GM10266 (cell line): ENCODE measurements around the gene CDHR3.
"Not testable (repeated sequence)": the region's sequence is repeated elsewhere in the genome, so short reads cannot be mapped to it uniquely, and the experiment has no call there.

Source experiments
- DNase-seq: peaks from one replicate; pipeline ENCODE4 v3.0.0; 2012; ENCODE audit errors: extremely low spot score
- CTCF ChIP-seq: IDR thresholded peaks from 2 replicates; pipeline ENCODE4 v1.5.1; 2012; ENCODE audit warnings: mild to moderate bottlenecking, low read depth; ENCODE audit not compliant: control insufficient read depth, insufficient read depth; ENCODE audit errors: missing control alignments

The CDHR3 gene

GRCh38 chr7:105996860-105997737 is 34.0 kb downstream of the CDHR3 start:
- no peak for DNase-seq
- TF ChIP-seq CTCF: no peak

- no peak for TF ChIP-seq CTCF
- no peak for DNase-seq
Observed at GRCh38 chr7:105999256-105999655, 36.2 kb downstream of the CDHR3 start.

GRCh38 chr7:106001196-106001595 is 38.1 kb downstream of the CDHR3 start:
- no peak for DNase-seq
- TF ChIP-seq CTCF: no peak

GRCh38 chr7:106001886-106002285 is 38.8 kb downstream of the CDHR3 start:
- TF ChIP-seq CTCF: no peak
- no peak for DNase-seq

GRCh38 chr7:106003525-106004064 is 40.5 kb downstream of the CDHR3 start:
- DNase-seq: no peak
- TF ChIP-seq CTCF: no peak

- DNase-seq: no peak
- TF ChIP-seq CTCF: no peak
Observed at GRCh38 chr7:106006906-106007305, 43.8 kb downstream of the CDHR3 start.

- DNase-seq: not testable (repeated sequence)
Observed at GRCh38 chr7:106007796-106008195, 44.7 kb downstream of the CDHR3 start.
